Activated T-cell treated with anti-CD3 and anti-CD28 coated beads, Interleukin-2, amount 50 U/mL, for 4 hours (primary cell): ENCODE measurements around the gene LSM11. TPM values are rescaled to one million over a fixed set of nuclear protein-coding genes. Genes with fewer than 3 reads are reported as not detected.
"Not testable (repeated sequence)": the region's sequence is repeated elsewhere in the genome, so short reads cannot be mapped to it uniquely, and the experiment has no call there.

Experiments used
- ATAC-seq, 2 donors: fragments of 200-7000 bp; cut with Tn5 transposase; one replicate each; pipeline ENCODE4 v1.10.0; 2021
- DNase-seq: peaks from one replicate; pipeline ENCODE4 v3.0.0-alpha.2; 2020
- H3K27me3 Mint-ChIP-seq: one replicate; pipeline ENCODE4 v1.8.0; 2021; ENCODE audit warnings: low read depth, mixed read lengths
- H3K36me3 Mint-ChIP-seq: one replicate; pipeline ENCODE4 v1.8.0; 2022; ENCODE audit warnings: mixed read lengths; ENCODE audit not compliant: insufficient read depth
- H3K4me1 Mint-ChIP-seq: one replicate; pipeline ENCODE4 v1.8.0; 2021; ENCODE audit warnings: low read depth, mixed read lengths
- H3K4me3 Mint-ChIP-seq: one replicate; pipeline ENCODE4 v1.8.0; 2021; ENCODE audit warnings: mild to moderate bottlenecking, moderate library complexity, mixed read lengths
- H3K9me3 Mint-ChIP-seq: one replicate; pipeline ENCODE4 v1.8.0; 2021; ENCODE audit warnings: mixed read lengths
- total RNA-seq, 3 donors: library from RNA; stranded (reverse); gene quantifications; one replicate each; pipeline ENCODE4 v1.2.1, GENCODE V29; 2021

Gene LSM11
- total RNA-seq, 3 donors from 2014 or later, result 4.9 to 5.9 (median 5.5) TPM

DNA sequence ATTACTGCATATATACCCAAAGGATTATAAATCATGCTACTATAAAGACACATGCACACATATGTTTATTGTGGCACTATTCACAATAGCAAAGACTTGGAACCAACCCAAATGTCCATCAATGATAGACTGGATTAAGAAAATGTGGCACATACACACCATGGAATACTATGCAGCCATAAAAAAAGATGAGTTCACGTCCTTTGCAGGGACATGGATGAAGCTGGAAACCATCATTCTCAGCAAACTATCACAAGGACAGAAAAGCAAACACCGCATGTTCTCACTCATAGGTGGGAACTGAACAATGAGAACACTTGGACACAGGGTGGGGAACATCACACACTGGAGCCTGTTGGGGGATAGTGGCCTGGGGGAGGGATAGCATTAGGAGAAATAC lies 16.9 kb upstream of the LSM11 start:
- H3K4me3 Mint-ChIP-seq, DNase-seq, H3K9me3 Mint-ChIP-seq, ATAC-seq, H3K27me3 Mint-ChIP-seq: not testable (repeated sequence)
- H3K36me3 Mint-ChIP-seq, result peaks cover 16% of the 10 kb centered on the region
- H3K4me1 Mint-ChIP-seq, result peaks cover 24% of the 10 kb centered on the region

- not testable (repeated sequence) for DNase-seq, H3K4me3 Mint-ChIP-seq, H3K9me3 Mint-ChIP-seq, H3K27me3 Mint-ChIP-seq, ATAC-seq
- Mint-ChIP-seq H3K4me1 (peaks cover 35% of the 10 kb centered on the region), H3K36me3 (peaks cover 15% of the 10 kb centered on the region)
These were observed 15.7 kb upstream of the LSM11 start for GRCh38 chr5:157727858-157728257.

DNA sequence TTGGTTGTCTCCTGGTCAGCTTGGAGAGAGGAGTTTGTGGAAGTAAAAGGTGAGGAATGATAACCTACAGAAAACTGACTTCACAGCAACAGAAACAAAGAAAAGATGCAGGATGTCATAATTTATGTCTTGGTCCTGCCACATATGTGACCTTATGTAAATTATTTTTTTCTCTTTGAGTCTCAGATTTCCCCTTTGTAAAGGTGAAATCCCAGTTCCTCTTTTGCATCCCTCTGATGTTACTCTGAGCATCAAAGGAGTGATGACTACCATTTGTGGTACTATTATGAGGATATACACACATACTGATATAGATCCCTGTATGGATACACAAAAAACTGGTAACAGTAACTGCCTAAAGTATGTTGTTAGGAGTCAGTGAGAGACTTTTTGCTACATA lies 13.7 kb upstream of the LSM11 start:
- Mint-ChIP-seq H3K36me3 (peaks cover 15% of the 10 kb centered on the region), H3K4me3 (no peak overlapping the region), H3K4me1 (peaks cover 39% of the 10 kb centered on the region), H3K27me3 (no peaks in the 10 kb centered on the region), H3K9me3 (no peaks in the 10 kb centered on the region)
- DNase-seq (no peak), ATAC-seq (peak; percentile 50 to 51)

- DNase-seq (no peak), ATAC-seq (no peak)
- H3K4me1 Mint-ChIP-seq, result peaks cover 36% of the 10 kb centered on the region
- H3K27me3 Mint-ChIP-seq, result no peaks in the 10 kb centered on the region
- H3K4me3 Mint-ChIP-seq, result peak overlapping the region; percentile 95
- H3K36me3 Mint-ChIP-seq, result peaks cover 12% of the 10 kb centered on the region
- no peaks in the 10 kb centered on the region for H3K9me3 Mint-ChIP-seq
These were observed 12.6 kb upstream of the LSM11 start for GRCh38 chr5:157730900-157731271.

DNA sequence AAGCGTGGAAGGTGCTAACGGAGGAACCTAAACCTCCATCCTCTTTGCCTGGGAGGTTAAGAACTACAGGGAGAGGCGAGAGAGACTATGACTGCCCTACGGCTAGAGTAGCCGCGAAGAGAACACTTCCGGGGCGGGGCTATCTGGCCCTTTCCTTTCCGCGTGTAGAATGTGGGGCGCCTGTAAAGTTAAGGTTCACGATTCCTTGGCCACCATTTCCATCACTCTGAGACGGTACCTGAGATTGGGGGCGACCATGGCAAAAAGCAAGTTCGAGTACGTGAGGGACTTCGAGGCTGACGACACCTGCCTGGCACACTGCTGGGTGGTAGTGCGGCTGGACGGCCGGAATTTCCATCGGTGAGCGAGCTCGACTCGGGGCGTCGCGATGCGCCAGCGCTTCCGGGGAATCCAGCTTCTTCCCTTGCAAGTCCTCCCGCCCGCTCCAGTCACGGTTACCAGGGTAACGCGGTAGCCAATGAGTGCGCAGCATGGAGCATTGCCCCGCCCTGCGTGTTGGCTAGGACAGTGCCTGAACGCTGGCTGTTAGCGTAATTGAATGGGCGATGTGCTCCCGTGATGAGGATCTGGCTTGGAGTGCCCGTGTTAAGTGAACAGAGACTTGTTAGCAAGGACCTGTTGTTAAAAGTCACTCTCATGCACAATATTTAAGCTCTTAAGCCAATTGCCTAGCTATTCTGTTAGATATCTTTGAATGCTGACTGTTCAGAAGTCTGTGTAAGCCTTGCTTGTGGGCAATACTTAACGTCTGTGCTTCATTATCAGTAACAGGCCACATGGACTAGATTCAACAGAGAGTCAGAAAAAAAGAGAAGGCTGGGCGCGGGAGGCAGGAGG lies 12.0 kb upstream of the LSM11 start, which contains the start of gene THG1L:
THG1L (plus strand) TSS at position 149 of the 858 bp plus-strand sequence; CDS start at position 170, 21 bp downstream.
- H3K27me3 Mint-ChIP-seq, result no peaks in the 10 kb centered on the region
- no peaks in the 10 kb centered on the region for H3K9me3 Mint-ChIP-seq
- ATAC-seq, result peak; percentile 96 to 98
- peak; percentile 98 for DNase-seq
- peaks cover 35% of the 10 kb centered on the region for H3K4me1 Mint-ChIP-seq
- peak within 1 kb of the TSS; percentile 95 for H3K4me3 Mint-ChIP-seq
- peaks cover 14% of the 10 kb centered on the region for H3K36me3 Mint-ChIP-seq

DNA sequence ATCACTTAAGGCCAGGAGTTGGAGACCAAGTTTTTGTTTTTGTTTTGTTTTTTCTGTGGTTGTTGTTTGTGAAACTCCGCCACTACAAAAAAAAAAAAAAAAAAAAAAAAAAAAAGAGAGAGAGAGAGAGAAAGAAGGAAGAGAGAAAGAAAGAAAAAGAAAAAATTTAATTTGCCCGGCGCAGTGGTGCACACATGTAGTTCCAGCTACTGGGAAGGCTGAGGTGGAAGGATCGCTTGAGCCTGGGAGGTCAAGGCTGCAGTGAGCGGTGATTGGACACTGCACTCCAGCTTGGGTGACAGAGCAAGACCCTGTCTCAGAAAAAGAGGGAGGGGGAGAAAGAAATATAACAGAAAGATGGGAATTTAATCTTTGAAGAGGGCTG lies 11.4 kb upstream of the LSM11 start:
- Mint-ChIP-seq H3K4me1 (peaks cover 35% of the 10 kb centered on the region), H3K9me3 (no peaks in the 10 kb centered on the region), H3K4me3 (peak overlapping the region; percentile 95), H3K27me3 (no peaks in the 10 kb centered on the region), H3K36me3 (peaks cover 14% of the 10 kb centered on the region)
- ATAC-seq (no peak), DNase-seq (no peak)

- Mint-ChIP-seq H3K9me3 (no peaks in the 10 kb centered on the region), H3K36me3 (peaks cover 16% of the 10 kb centered on the region), H3K4me3 (peak overlapping the region; percentile 42), H3K4me1 (peaks cover 35% of the 10 kb centered on the region), H3K27me3 (no peaks in the 10 kb centered on the region)
- ATAC-seq (no peak), DNase-seq (no peak)
These were observed 10.8 kb upstream of the LSM11 start for GRCh38 chr5:157732596-157733262.

DNA sequence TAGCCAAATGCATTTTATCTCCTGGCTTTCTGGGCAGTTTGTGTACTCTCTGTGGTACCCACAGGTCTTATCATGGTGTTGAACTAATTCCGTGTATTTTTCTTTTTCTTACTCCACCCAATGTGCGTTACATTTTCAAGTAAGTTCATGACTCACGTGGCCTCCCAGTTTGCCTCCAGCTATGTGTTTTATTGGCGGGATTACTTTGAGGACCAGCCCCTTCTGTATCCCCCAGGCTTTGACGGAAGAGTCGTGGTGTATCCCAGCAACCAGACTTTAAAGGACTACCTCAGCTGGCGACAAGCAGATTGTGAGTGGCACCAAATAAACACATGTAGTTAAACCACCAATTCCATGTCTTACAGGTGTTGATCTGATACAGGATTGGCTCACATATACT lies 9.1 kb upstream of the LSM11 start:
- Mint-ChIP-seq H3K36me3 (peaks cover 21% of the 10 kb centered on the region), H3K4me3 (no peak overlapping the region), H3K9me3 (no peaks in the 10 kb centered on the region), H3K27me3 (no peaks in the 10 kb centered on the region), H3K4me1 (peaks cover 29% of the 10 kb centered on the region)
- DNase-seq, result no peak
- no peak for ATAC-seq

DNA sequence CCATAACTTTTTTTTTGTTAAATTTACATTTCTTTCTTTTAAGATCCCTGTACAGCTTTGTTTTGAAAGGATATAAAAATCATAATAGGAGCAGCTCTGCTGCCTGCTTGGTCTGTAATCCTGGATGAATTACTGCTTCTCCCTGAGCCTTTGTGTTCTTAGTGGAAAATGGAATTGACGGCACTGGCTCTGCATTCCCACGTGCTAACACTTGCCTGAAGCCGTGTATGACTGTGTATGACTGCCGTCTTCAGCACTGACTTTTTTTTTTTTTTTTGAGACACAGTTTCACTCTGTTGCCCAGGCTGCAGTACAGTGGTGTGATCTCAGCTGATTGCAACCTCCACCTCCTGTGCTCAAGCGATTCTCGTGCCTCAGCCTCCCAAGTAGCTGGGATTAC lies 7.5 kb upstream of the LSM11 start:
- no peaks in the 10 kb centered on the region for H3K9me3 Mint-ChIP-seq
- H3K27me3 Mint-ChIP-seq, result no peaks in the 10 kb centered on the region
- peaks cover 17% of the 10 kb centered on the region for H3K4me1 Mint-ChIP-seq
- no peak for DNase-seq
- ATAC-seq, result no peak
- H3K36me3 Mint-ChIP-seq, result peaks cover 25% of the 10 kb centered on the region
- H3K4me3 Mint-ChIP-seq, result no peak overlapping the region

- H3K9me3 Mint-ChIP-seq, result no peaks in the 10 kb centered on the region
- H3K4me1 Mint-ChIP-seq, result peaks cover 12% of the 10 kb centered on the region
- H3K27me3 Mint-ChIP-seq, result no peaks in the 10 kb centered on the region
- H3K4me3 Mint-ChIP-seq, result no peak overlapping the region
- DNase-seq (no peak), ATAC-seq (no peak)
- peaks cover 18% of the 10 kb centered on the region for H3K36me3 Mint-ChIP-seq
These were observed 3.9 kb upstream of the LSM11 start for GRCh38 chr5:157739388-157740228.

- H3K4me3 Mint-ChIP-seq, result no peak overlapping the region
- no peaks in the 10 kb centered on the region for H3K9me3 Mint-ChIP-seq
- no peaks in the 10 kb centered on the region for H3K27me3 Mint-ChIP-seq
- no peak for DNase-seq
- H3K4me1 Mint-ChIP-seq, result peaks cover 18% of the 10 kb centered on the region
- H3K36me3 Mint-ChIP-seq, result peaks cover 18% of the 10 kb centered on the region
- no peak for ATAC-seq
These were observed 3.3 kb upstream of the LSM11 start for GRCh38 chr5:157740229-157740610.

DNA sequence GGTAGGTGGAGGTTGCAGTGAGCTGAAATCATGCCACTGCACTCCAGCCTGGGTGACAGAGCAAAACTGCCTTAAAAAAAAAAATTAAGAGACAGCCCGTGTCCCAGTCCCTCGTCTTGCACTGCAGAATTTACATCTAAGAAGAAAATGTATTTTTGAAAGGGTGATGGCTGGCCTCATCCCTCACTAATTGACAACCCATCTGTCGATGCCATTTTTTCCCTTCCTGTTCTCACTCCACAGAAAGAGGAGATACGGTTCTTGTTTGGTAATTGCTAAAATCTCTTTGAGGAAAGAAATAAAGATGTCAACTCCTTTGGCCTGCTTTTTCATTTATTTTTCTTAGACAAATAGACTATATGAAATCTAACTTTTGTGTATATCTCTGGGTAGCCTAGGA lies 2.4 kb upstream of the LSM11 start:
- ATAC-seq (no peak), DNase-seq (no peak)
- Mint-ChIP-seq H3K9me3 (no peaks in the 10 kb centered on the region), H3K36me3 (peaks cover 15% of the 10 kb centered on the region), H3K4me1 (peaks cover 22% of the 10 kb centered on the region), H3K4me3 (no peak overlapping the region), H3K27me3 (no peaks in the 10 kb centered on the region)

- no peaks in the 10 kb centered on the region for H3K27me3 Mint-ChIP-seq
- peak overlapping the region; percentile 95 for H3K4me3 Mint-ChIP-seq
- H3K4me1 Mint-ChIP-seq, result peaks cover 37% of the 10 kb centered on the region
- DNase-seq (no peak), ATAC-seq (peak; percentile 35 to 36)
- peaks cover 7% of the 10 kb centered on the region for H3K36me3 Mint-ChIP-seq
- no peaks in the 10 kb centered on the region for H3K9me3 Mint-ChIP-seq
These were observed 819 bp downstream of the LSM11 start for GRCh38 chr5:157744051-157745011.
